ENCODE measurements around the gene ZNF836.

ZNF836 gene

GRCh38 chr19:52172347-52172746, 926 bp upstream of the ZNF836 start:
- peaks cover 12% of the 10 kb centered on the region for H3K9me3 ChIP-seq (ENCODE audit: control insufficient read depth, insufficient read depth, low read length)
- TF ChIP-seq EZH2phosphoT487 (IDR thresholded peaks at IDR 0.05; ENCODE audit: borderline replicate concordance, low read length) (no peak), CTCF (IDR thresholded peaks at IDR 0.05; ENCODE audit: low read depth, low read length, poor library complexity, severe bottlenecking) (no peak)
- H4K20me1 ChIP-seq (ENCODE audit: control insufficient read depth, insufficient read depth, low read depth, low read length): no peaks in the 10 kb centered on the region
- no peaks in the 10 kb centered on the region for H3K27me3 ChIP-seq (ENCODE audit: control insufficient read depth, low read length)
- peaks cover 14% of the 10 kb centered on the region for H3K36me3 ChIP-seq (ENCODE audit: control insufficient read depth, low read length)
- peak overlapping the region; percentile 84 for H3K4me2 ChIP-seq (ENCODE audit: low read length)
- no peaks in the 10 kb centered on the region for H3F3A ChIP-seq (ENCODE audit: control insufficient read depth, insufficient read depth)
- peaks cover 6% of the 10 kb centered on the region for H3K79me2 ChIP-seq (ENCODE audit: control insufficient read depth, low read length)
- H3K27ac ChIP-seq (ENCODE audit: low read depth, low read length): no peak overlapping the region
- no peaks in the 10 kb centered on the region for H3K9me2 ChIP-seq (replicated peaks; ENCODE audit: control insufficient read depth, low read length)
- peaks cover 14% of the 10 kb centered on the region for H3K4me1 ChIP-seq (ENCODE audit: control insufficient read depth, low read length)
- peak overlapping the region; percentile 86 for H3K4me3 ChIP-seq (ENCODE audit: low read length)

GRCh38 chr19:52170863-52171320, 529 bp downstream of the ZNF836 start:
- Histone ChIP-seq H4K20me1 (ENCODE audit: control insufficient read depth, insufficient read depth, low read depth, low read length) (no peaks in the 10 kb centered on the region), H3K4me2 (ENCODE audit: low read length) (peak overlapping the region; percentile 84), H3K27ac (ENCODE audit: low read depth, low read length) (peak overlapping the region; percentile 4), H3F3A (ENCODE audit: control insufficient read depth, insufficient read depth) (no peaks in the 10 kb centered on the region), H3K79me2 (ENCODE audit: control insufficient read depth, low read length) (peaks cover 6% of the 10 kb centered on the region), H3K9me2 (replicated peaks; ENCODE audit: control insufficient read depth, low read length) (no peaks in the 10 kb centered on the region), H3K27me3 (ENCODE audit: control insufficient read depth, low read length) (no peaks in the 10 kb centered on the region), H3K36me3 (ENCODE audit: control insufficient read depth, low read length) (peaks cover 18% of the 10 kb centered on the region), H3K9me3 (ENCODE audit: control insufficient read depth, insufficient read depth, low read length) (peaks cover 12% of the 10 kb centered on the region), H3K4me3 (ENCODE audit: low read length) (peak overlapping the region; percentile 86), H3K4me1 (ENCODE audit: control insufficient read depth, low read length) (peaks cover 14% of the 10 kb centered on the region)
- TF ChIP-seq EZH2phosphoT487 (IDR thresholded peaks at IDR 0.05; ENCODE audit: borderline replicate concordance, low read length): no peak
- no peak for TF ChIP-seq CTCF (IDR thresholded peaks at IDR 0.05; ENCODE audit: low read depth, low read length, poor library complexity, severe bottlenecking)

- Histone ChIP-seq H3K4me3 (ENCODE audit: low read length) (peak overlapping the region; percentile 86), H3K4me2 (ENCODE audit: low read length) (peak overlapping the region; percentile 84), H3K79me2 (ENCODE audit: control insufficient read depth, low read length) (peaks cover 6% of the 10 kb centered on the region), H4K20me1 (ENCODE audit: control insufficient read depth, insufficient read depth, low read depth, low read length) (no peaks in the 10 kb centered on the region), H3F3A (ENCODE audit: control insufficient read depth, insufficient read depth) (no peaks in the 10 kb centered on the region), H3K27me3 (ENCODE audit: control insufficient read depth, low read length) (no peaks in the 10 kb centered on the region), H3K9me2 (replicated peaks; ENCODE audit: control insufficient read depth, low read length) (no peaks in the 10 kb centered on the region), H3K4me1 (ENCODE audit: control insufficient read depth, low read length) (peaks cover 14% of the 10 kb centered on the region), H3K9me3 (ENCODE audit: control insufficient read depth, insufficient read depth, low read length) (peaks cover 12% of the 10 kb centered on the region), H3K36me3 (ENCODE audit: control insufficient read depth, low read length) (peaks cover 20% of the 10 kb centered on the region), H3K27ac (ENCODE audit: low read depth, low read length) (no peak overlapping the region)
- TF ChIP-seq EZH2phosphoT487 (IDR thresholded peaks at IDR 0.05; ENCODE audit: borderline replicate concordance, low read length): no peak
Observed at GRCh38 chr19:52170304-52170703, 1.1 kb downstream of the ZNF836 start.

- Histone ChIP-seq H4K20me1 (ENCODE audit: control insufficient read depth, insufficient read depth, low read depth, low read length) (no peaks in the 10 kb centered on the region), H3F3A (ENCODE audit: control insufficient read depth, insufficient read depth) (no peaks in the 10 kb centered on the region), H3K36me3 (ENCODE audit: control insufficient read depth, low read length) (peaks cover 33% of the 10 kb centered on the region), H3K4me3 (ENCODE audit: low read length) (no peak overlapping the region), H3K9me3 (ENCODE audit: control insufficient read depth, insufficient read depth, low read length) (peaks cover 53% of the 10 kb centered on the region), H3K79me2 (ENCODE audit: control insufficient read depth, low read length) (no peaks in the 10 kb centered on the region), H3K27me3 (ENCODE audit: control insufficient read depth, low read length) (no peaks in the 10 kb centered on the region), H3K9me2 (replicated peaks; ENCODE audit: control insufficient read depth, low read length) (no peaks in the 10 kb centered on the region), H3K4me1 (ENCODE audit: control insufficient read depth, low read length) (no peaks in the 10 kb centered on the region), H3K4me2 (ENCODE audit: low read length) (no peak overlapping the region), H3K27ac (ENCODE audit: low read depth, low read length) (no peak overlapping the region)
- no peak for TF ChIP-seq EZH2phosphoT487 (IDR thresholded peaks at IDR 0.05; ENCODE audit: borderline replicate concordance, low read length)
- TF ChIP-seq CTCF (IDR thresholded peaks at IDR 0.05; ENCODE audit: low read depth, low read length, poor library complexity, severe bottlenecking): no peak
Observed at GRCh38 chr19:52155596-52156359, 15.6 kb downstream of the ZNF836 start.

Measured in DOHH2 (cell line).